K562 (cell line): ENCODE data around the gene DLG3. TPM values are rescaled to one million over a fixed set of nuclear protein-coding genes. Genes with fewer than 3 reads are reported as not detected.

ENCODE experiments used
- ATAC-seq: fragments of 200-7000 bp; cut with Tn5 transposase; 3 replicates; pipeline ENCODE4 v1.9.1; 2020; ENCODE audit warnings: moderate library complexity
- BruUV-seq: library from RNA; stranded (reverse); fragments of 400-500 nt; replicated peaks from 2 replicates; lab custom pipeline; 2021; lab: Mats Ljungman, UMichigan
- CTCF ChIA-PET: fragments of 300-600 bp; formaldehyde crosslinking; extraction: SDS; loops from one replicate; lab custom pipeline; 2021; ENCODE audit warnings: low intra/inter-chr PET ratio; lab: Yijun Ruan, JAX
- POLR2A ChIA-PET: fragments of 300-600, 350-650 bp; sonication (Branson Sonifier 250); formaldehyde crosslinking; extraction: SDS; loops from one replicate; lab custom pipeline; 2021; ENCODE audit warnings: antibody characterized with exemption, inconsistent platforms; lab: Yijun Ruan, JAX
- DNase-seq, 4 experiments: peaks; one replicate each; pipeline versions ENCODE4 v3.0.0 to v3.0.0-alpha.2; 2011 to 2018; ENCODE audit warnings: low spot score in 3 of 4, mixed read lengths in 3 of 4; ENCODE audit errors: extremely low read depth in 1 of 4
- FAIRE-seq: peaks from 2 replicates; lab custom pipeline; 2011; peaks lifted over from hg19 to GRCh38; lab: Jason Lieb, UNC
- H2AFZ ChIP-seq: 2 replicates; pipeline ENCODE4 v1.6.0; 2011; ENCODE audit warnings: low read depth, low read length, control low read depth, inconsistent platforms
- H3K27ac ChIP-seq: fragments of 200-600 bp; 3 replicates; pipeline ENCODE4 v1.8.0; 2011; ENCODE audit warnings: low read depth, mild to moderate bottlenecking, control low read depth, inconsistent platforms, low read length, moderate library complexity, mixed read lengths; ENCODE audit errors: extremely low read depth
- H3K27me3 ChIP-seq, 2 experiments: fragments of 300-600 bp in 1 of 2; 2 replicates in 1 of 2; 3 replicates in 1 of 2; pipeline versions ENCODE4 v1.6.0 to v1.8.0; 2011; ENCODE audit warnings: inconsistent platforms in 2 of 2, low read length in 2 of 2, mild to moderate bottlenecking in 1 of 2, mixed read lengths in 1 of 2, moderate library complexity in 1 of 2; ENCODE audit not compliant: control insufficient read depth in 2 of 2, insufficient read depth in 2 of 2
- H3K36me3 ChIP-seq: fragments of 300-600 bp; 3 replicates; pipeline ENCODE4 v1.8.0; 2011; ENCODE audit warnings: mild to moderate bottlenecking, low read length, inconsistent platforms; ENCODE audit not compliant: control insufficient read depth, insufficient read depth
- H3K4me1 ChIP-seq, 2 experiments: fragments of 200-600 bp in 1 of 2; replicated peaks in 1 of 2; 2 replicates in 1 of 2; 3 replicates in 1 of 2; pipeline versions ENCODE4 v1.5.1 to v1.8.0; 2011; ENCODE audit warnings: inconsistent platforms in 2 of 2, low read length in 2 of 2, mild to moderate bottlenecking in 1 of 2, mixed read lengths in 1 of 2, moderate library complexity in 1 of 2; ENCODE audit not compliant: control insufficient read depth in 2 of 2, insufficient read depth in 2 of 2
- H3K4me2 ChIP-seq: 2 replicates; pipeline ENCODE4 v1.6.1; 2011; ENCODE audit warnings: low read length, control low read depth, inconsistent platforms, mixed read lengths; ENCODE audit not compliant: insufficient read depth
- H3K4me3 ChIP-seq: fragments of 200-600 bp; sonication (generic), shearing (Covaris generic); 2 replicates; pipeline ENCODE4 v1.5.1; 2016; ENCODE audit warnings: control low read depth, inconsistent platforms
- H3K79me2 ChIP-seq: fragments of 200-600 bp; 3 replicates; pipeline ENCODE4 v1.8.0; 2011; ENCODE audit warnings: low read length, inconsistent platforms; ENCODE audit not compliant: control insufficient read depth, insufficient read depth
- H3K9ac ChIP-seq, 2 experiments: 2 replicates each; pipeline versions ENCODE4 v1.6.0 to v1.6.1; 2011; ENCODE audit warnings: low read depth in 2 of 2, low read length in 2 of 2, control low read depth in 1 of 2, inconsistent platforms in 1 of 2, mild to moderate bottlenecking in 1 of 2, mixed read lengths in 1 of 2; ENCODE audit not compliant: insufficient read depth in 1 of 2
- H3K9me1 ChIP-seq: one replicate; pipeline ENCODE4 v1.6.0; 2011; ENCODE audit warnings: inconsistent platforms, mild to moderate bottlenecking, low read length, moderate library complexity; ENCODE audit not compliant: control insufficient read depth, insufficient read depth
- H3K9me3 ChIP-seq: replicated peaks from 2 replicates; pipeline ENCODE4 v1.5.1; 2011; ENCODE audit warnings: low read depth, low read length, inconsistent platforms; ENCODE audit not compliant: control insufficient read depth, insufficient read depth
- H4K20me1 ChIP-seq: replicated peaks from 2 replicates; pipeline ENCODE4 v1.6.1; 2011; ENCODE audit warnings: low read length, inconsistent platforms, mixed read lengths; ENCODE audit not compliant: control insufficient read depth, insufficient read depth
- ADNP ChIP-seq: fragments of 200-800 bp; sonication (Bioruptor generic); IDR thresholded peaks from 2 replicates; pipeline ENCODE4 v1.6.1; 2016; ENCODE audit warnings: missing genetic modification characterization, missing compliant biosample characterization
- ATF1 ChIP-seq, 2 experiments: fragments of 450-650 bp in 1 of 2; IDR thresholded peaks; 2 replicates each; pipeline ENCODE4 v1.6.1; 2016; ENCODE audit warnings: missing compliant biosample characterization in 1 of 2, missing genetic modification characterization in 1 of 2
- CHD7 ChIP-seq: fragments of 200-600 bp; sonication (generic); IDR thresholded peaks from one replicate; pipeline ENCODE4 v1.6.1; 2012; ENCODE audit warnings: mild to moderate bottlenecking, low read depth, low read length, inconsistent platforms
- ELF4 ChIP-seq: fragments of 450-650 bp; formaldehyde crosslinking; IDR thresholded peaks from 2 replicates; pipeline ENCODE4 v1.4.0; 2022; ENCODE audit warnings: missing genetic modification characterization
- FOXK1 ChIP-seq: sonication (generic); formaldehyde crosslinking; IDR thresholded peaks from 2 replicates; pipeline ENCODE4 v1.8.0; 2022; ENCODE audit warnings: missing genetic modification reagents, mild to moderate bottlenecking, borderline replicate concordance
- NFRKB ChIP-seq: fragments of 450-650 bp; IDR thresholded peaks from 2 replicates; pipeline ENCODE4 v1.6.1; 2016; ENCODE audit warnings: low read depth
- PYGO2 ChIP-seq: fragments of 450-650 bp; IDR thresholded peaks from 2 replicates; pipeline ENCODE4 v1.6.1; 2016; ENCODE audit warnings: mild to moderate bottlenecking, missing genetic modification characterization, moderate library complexity, missing compliant biosample characterization
- RAD51 ChIP-seq: fragments of 450-650 bp; IDR thresholded peaks from 2 replicates; pipeline ENCODE4 v1.7.1; 2016; ENCODE audit warnings: low read depth, mild to moderate bottlenecking, borderline replicate concordance
- in situ Hi-C: fragments of 300-500 bp; cut with MboI; formaldehyde crosslinking; loops from 4 replicates; pipeline ENCODE4 v1.15.0; 2018; ENCODE audit warnings: inconsistent platforms, mixed read lengths
- intact Hi-C: fragments of 100-400 bp; cut with micrococcal nuclease; formaldehyde crosslinking; loops from 2 replicates; pipeline ENCODE4 v1.14.2; 2022
- polyA plus RNA-seq, 8 experiments: library from polyadenylated mRNA; depleted of rRNA in 4 of 8; stranded (reverse) in 5 of 8; unstranded in 3 of 8; fragments of >200 nt; fragmentation: Nextera tagmentation in 2 of 8; fragmentation: Illumina TruSeq in 1 of 8; extraction: Ambion mirVana in 2 of 8; extraction: Trizol in 1 of 8; gene quantifications; 2 replicates each; pipeline versions ENCODE4 v1.2.1 to v1.2.3, GENCODE V29; 2011 to 2014; ENCODE audit warnings: inconsistent platforms in 1 of 8, missing spikeins in 1 of 8
- total RNA-seq, 7 experiments: library from RNA; depleted of rRNA in 6 of 7; stranded (reverse); fragments of >200 nt in 6 of 7; fragmentation: Illumina TruSeq in 2 of 7; extraction: Trizol in 2 of 7; gene quantifications; 2 replicates each; pipeline versions ENCODE4 v1.2.1 to v1.2.3, GENCODE V29; 2011 to 2021; ENCODE audit warnings: low replicate concordance in 1 of 7
- TF ChIP-seq, protein P1 (sequence below): sonication (generic); formaldehyde crosslinking; IDR thresholded peaks from 2 replicates; pipeline ENCODE4 v1.8.0; 2022; ENCODE audit warnings: missing genetic modification reagents, mild to moderate bottlenecking, borderline replicate concordance

Gene DLG3
- total and polyA plus RNA-seq, 9 of the 15 experiments (the other 6 are each of a cell fraction or from before 2014, with no cell fraction given), result 3.1 to 15.7 (median 8.8) TPM

DNA sequence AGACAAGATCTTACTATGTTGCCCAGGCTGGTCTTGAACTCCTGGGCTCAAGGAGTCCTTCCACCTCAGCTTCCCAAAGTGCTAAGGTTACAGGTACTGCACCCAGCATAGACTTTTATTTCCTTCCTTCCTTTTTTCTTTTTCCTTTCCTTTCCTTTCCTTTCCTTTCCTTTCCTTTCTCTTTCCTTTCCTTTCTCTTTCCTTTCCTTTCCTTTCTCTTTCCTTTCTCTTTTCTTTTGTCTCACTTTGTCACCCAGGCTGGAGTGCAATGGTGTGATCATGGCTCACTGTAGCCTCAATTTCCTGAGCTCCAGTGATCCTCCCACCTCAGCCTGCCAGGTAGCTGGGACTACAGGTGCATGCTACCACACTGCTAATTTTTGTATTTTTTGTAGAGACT lies 19.4 kb downstream of the DLG3 start:
- H3K9me3 ChIP-seq, result no peaks in the 10 kb centered on the region
- ChIA-PET CTCF (no interaction called here), POLR2A (no interaction called here)
- no peak overlapping the region for H3K4me3 ChIP-seq
- no peaks in the 10 kb centered on the region for H4K20me1 ChIP-seq
- no peaks in the 10 kb centered on the region for H3K79me2 ChIP-seq
- no peak for DNase-seq
- H3K36me3 ChIP-seq, result no peaks in the 10 kb centered on the region
- H3K4me1 ChIP-seq, result no peaks in the 10 kb centered on the region
- H3K27ac ChIP-seq, result no peak overlapping the region
- no peak for FAIRE-seq
- H3K27me3 ChIP-seq, result no peaks in the 10 kb centered on the region
- no peak overlapping the region for H3K9ac ChIP-seq
- H3K9me1 ChIP-seq, result no peaks in the 10 kb centered on the region
- H2AFZ ChIP-seq, result no peak overlapping the region
- intact Hi-C loops, result no loop called here
- ATAC-seq, result no peak
- BruUV-seq, result no TSS peak
- H3K4me2 ChIP-seq, result no peak overlapping the region
- in situ Hi-C loops, result no loop called here
- TF ChIP-seq ATF1 (CRISPR knock-in tag; IDR thresholded peaks at IDR 0.05) (no peak), ATF1 (tag; IDR thresholded peaks at IDR 0.05) (no peak), FOXK1 (CRISPR knock-in tag) (no peak), NFRKB (no peak), CHD7 (no peak), PYGO2 (tag) (no peak), ADNP (tag) (no peak), RAD51 (no peak), ELF4 (no peak)
- TF ChIP-seq, protein P1, sequence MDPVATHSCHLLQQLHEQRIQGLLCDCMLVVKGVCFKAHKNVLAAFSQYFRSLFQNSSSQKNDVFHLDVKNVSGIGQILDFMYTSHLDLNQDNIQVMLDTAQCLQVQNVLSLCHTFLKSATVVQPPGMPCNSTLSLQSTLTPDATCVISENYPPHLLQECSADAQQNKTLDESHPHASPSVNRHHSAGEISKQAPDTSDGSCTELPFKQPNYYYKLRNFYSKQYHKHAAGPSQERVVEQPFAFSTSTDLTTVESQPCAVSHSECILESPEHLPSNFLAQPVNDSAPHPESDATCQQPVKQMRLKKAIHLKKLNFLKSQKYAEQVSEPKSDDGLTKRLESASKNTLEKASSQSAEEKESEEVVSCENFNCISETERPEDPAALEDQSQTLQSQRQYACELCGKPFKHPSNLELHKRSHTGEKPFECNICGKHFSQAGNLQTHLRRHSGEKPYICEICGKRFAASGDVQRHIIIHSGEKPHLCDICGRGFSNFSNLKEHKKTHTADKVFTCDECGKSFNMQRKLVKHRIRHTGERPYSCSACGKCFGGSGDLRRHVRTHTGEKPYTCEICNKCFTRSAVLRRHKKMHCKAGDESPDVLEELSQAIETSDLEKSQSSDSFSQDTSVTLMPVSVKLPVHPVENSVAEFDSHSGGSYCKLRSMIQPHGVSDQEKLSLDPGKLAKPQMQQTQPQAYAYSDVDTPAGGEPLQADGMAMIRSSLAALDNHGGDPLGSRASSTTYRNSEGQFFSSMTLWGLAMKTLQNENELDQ (CRISPR knock-in tag), result no peak
